Islet precursor cell (in vitro differentiated cells): ENCODE measurements around the gene CEP85L.

ENCODE experiments used
- DNase-seq: peaks from one replicate; pipeline ENCODE4 v3.0.0-alpha.2; 2018

CEP85L gene

GRCh38 chr6:118535176-118535844 is 116.1 kb downstream of the CEP85L start:
- DNase-seq, result no peak

GRCh38 chr6:118530942-118531341 is 120.4 kb downstream of the CEP85L start:
- no peak for DNase-seq

- no peak for DNase-seq
Observed at GRCh38 chr6:118529756-118530155, 121.6 kb downstream of the CEP85L start.

GRCh38 chr6:118528129-118528528 is 123.3 kb downstream of the CEP85L start:
- DNase-seq, result no peak

GRCh38 chr6:118525913-118526780 is 125.2 kb downstream of the CEP85L start:
- no peak for DNase-seq

GRCh38 chr6:118524686-118525085 is 126.7 kb downstream of the CEP85L start:
- no peak for DNase-seq

GRCh38 chr6:118523216-118523615 is 128.2 kb downstream of the CEP85L start:
- no peak for DNase-seq

- DNase-seq, result no peak
Observed at GRCh38 chr6:118522422-118522821, 129.0 kb downstream of the CEP85L start.

GRCh38 chr6:118514689-118515088 is 136.7 kb downstream of the CEP85L start:
- DNase-seq, result no peak

- no peak for DNase-seq
Observed at GRCh38 chr6:118511930-118512715, 139.3 kb downstream of the CEP85L start.

GRCh38 chr6:118509009-118509617 is 142.3 kb downstream of the CEP85L start:
- no peak for DNase-seq

- no peak for DNase-seq
Observed at GRCh38 chr6:118507636-118508035, 143.8 kb downstream of the CEP85L start.

- no peak for DNase-seq
Observed at GRCh38 chr6:118506071-118506638, 145.2 kb downstream of the CEP85L start.

GRCh38 chr6:118505656-118506055 is 145.7 kb downstream of the CEP85L start:
- no peak for DNase-seq

- no peak for DNase-seq
Observed at GRCh38 chr6:118504611-118505010, 146.8 kb downstream of the CEP85L start.

- DNase-seq, result no peak
Observed at GRCh38 chr6:118502169-118502568, 149.2 kb downstream of the CEP85L start.

GRCh38 chr6:118501765-118502164 is 149.6 kb downstream of the CEP85L start:
- DNase-seq, result no peak

GRCh38 chr6:118501099-118501498 is 150.3 kb downstream of the CEP85L start:
- DNase-seq, result no peak

- DNase-seq, result no peak
Observed at GRCh38 chr6:118500130-118501015, 151.0 kb downstream of the CEP85L start.

- DNase-seq, result no peak
Observed at GRCh38 chr6:118495485-118496280, 155.7 kb downstream of the CEP85L start.

- no peak for DNase-seq
Observed at GRCh38 chr6:118494091-118494490, 157.3 kb downstream of the CEP85L start.
